Tongue (tissue), 2 donors: ENCODE results near the gene DMWD. TPM values are rescaled to one million over a fixed set of nuclear protein-coding genes. Genes with fewer than 3 reads are reported as not detected.

Source experiments
- DNase-seq: peaks from one replicate; pipeline ENCODE4 v3.0.0-alpha.2; 2015
- total RNA-seq: library from RNA; depleted of rRNA; stranded (reverse); fragments of >200 nt; gene quantifications from one replicate; pipeline ENCODE4 v1.2.3, GENCODE V29; 2014

Gene DMWD
- total RNA-seq, 1 donor from 2014 or later = 38.1 TPM

DNA sequence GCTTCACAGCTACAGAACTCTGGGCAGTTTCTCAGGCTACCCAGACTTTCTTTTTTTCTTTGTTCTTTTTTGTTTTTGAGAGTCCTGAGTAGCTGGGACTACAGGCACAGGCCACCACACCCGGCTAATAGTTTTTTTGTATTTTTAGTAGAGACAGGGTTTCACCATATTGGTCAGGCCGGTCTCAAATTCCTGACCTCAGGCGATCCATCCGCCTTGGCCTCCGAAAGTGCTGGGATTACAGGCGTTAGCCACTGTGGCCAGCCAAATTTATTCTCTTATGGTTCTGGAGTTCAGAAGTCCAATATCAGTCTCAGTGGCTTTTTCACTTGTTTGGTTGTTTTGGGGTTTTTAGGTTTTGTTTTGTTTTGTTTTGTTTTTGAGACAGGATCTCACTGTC, 47.0 kb downstream of the DMWD start:
- DNase-seq = no peak

DNA sequence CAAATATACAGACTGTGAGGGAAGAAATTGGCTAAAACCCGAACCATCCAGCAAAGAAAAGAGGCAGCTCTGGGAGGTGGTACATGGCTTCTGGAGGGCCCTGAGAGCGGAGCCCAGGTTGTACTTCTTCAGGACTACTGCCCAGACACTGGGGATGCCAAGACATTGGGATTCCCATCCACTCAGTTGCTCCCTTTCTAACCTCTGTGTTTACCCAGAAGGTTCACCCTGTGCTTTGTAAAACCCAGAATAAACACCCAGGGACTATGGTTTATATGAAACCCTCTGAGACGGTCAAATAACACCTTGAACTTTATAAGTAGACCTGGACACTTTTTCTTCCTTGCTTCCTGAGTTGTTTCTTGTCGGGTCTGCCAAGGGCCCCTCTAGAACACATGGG, 49.7 kb downstream of the DMWD start:
- no peak for DNase-seq

DNA sequence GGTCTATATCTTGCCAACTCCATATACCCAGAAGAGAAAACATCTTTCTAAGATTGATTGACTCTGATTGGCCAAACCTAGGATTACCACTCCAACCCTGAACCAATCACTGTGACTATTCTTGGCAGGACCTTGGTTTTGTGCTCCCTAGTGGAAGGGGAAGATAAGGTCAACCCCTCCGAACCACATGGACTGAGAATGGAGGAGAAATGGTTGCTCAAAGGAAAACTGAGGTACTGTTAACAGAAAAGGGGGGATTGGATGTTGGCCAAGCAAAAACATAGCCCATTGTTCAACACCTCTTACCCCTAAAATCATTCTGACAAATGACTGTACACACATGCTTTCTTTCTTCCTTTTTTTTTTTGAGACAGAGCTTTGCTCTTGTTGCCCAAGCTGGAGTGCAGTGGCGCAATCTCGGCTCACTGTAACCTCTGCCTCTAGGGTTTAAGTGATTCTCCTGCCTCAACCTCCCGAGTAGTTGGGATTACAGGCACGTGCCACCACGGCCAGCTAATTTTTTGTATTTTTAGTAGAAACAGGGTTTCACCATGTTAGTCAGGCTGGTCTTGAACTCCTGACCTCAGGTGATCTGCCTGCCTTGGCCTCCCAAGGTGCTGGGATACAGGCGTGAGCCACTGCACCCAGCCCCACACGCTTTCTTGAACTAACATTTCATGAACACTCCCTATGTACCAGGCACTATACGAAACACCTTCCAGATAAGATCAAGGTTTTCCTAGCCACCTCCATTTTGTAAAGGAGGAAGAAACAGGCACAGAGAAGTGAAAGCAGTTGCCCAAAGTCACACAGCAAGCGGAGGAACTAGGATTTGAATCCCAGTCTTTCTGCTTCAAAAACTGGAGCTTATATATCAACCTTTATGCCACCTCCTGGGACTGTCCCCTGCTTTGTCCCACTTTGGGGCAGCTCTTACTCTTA, 52.9 kb downstream of the DMWD start:
- DNase-seq = no peak

DNA sequence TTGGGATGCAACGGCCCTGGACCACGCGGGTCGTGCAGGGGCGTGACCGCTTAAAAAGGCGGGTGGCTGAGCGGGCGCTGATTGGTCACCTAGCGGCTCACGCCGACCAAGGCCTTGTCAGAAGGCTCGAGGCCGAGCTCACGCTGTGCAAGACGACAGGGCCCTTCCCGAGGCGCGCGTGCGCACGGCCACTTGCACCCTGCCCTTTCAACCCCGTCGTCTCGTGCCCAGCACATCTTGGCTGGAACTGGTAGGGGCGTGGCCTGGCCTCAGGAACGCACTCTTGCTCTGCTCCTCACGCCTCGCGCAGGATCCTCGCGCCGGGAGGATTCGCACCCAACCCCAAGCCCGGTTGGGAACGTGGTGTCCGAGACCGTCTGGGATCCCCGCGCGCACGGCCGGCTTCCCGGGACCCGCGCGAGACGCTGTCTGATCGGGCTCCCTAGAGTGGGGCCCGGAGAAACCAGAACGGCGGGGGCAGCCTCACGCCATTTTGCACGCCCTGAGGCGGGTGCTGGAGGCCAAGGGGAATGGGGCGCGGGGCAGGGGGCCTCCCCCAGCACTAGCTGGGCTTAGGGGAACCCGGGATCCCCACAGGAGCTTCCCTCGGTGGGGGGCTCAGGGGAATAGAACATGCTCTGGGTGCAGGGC, 59.4 kb downstream of the DMWD start, which contains the start of gene MEIOSIN:
Gene MEIOSIN, plus strand, starts transcription at position 280 of the 651 bp plus-strand sequence. CDS start 1,938 bp downstream, outside the sequence.
- no peak for DNase-seq

Other genes with a start within 250 kb of the DMWD start
- 6.4 TPM for gene OPA3, start 208.0 kb downstream of the DMWD start, total RNA-seq
- 0.31 TPM for gene GPR4, start 190.6 kb downstream of the DMWD start, total RNA-seq
- gene EML2, start 153.4 kb downstream of the DMWD start, total RNA-seq = 16.1 TPM
- not detected for gene GIPR, start 124.6 kb downstream of the DMWD start, total RNA-seq
- 88.4 TPM for gene SNRPD2, start 100.9 kb downstream of the DMWD start, total RNA-seq
- gene QPCTL, start 100.2 kb downstream of the DMWD start, total RNA-seq = 3.3 TPM
- gene FBXO46, start 61.9 kb downstream of the DMWD start, total RNA-seq = 13.2 TPM
- not detected for gene MEIOSIN, start 59.4 kb downstream of the DMWD start, total RNA-seq
- gene SIX5, start 23.6 kb downstream of the DMWD start, total RNA-seq = 21.5 TPM
- gene DMPK, start 10.4 kb downstream of the DMWD start, total RNA-seq = 181 TPM
- gene RSPH6A, start 22.5 kb upstream of the DMWD start, total RNA-seq = not detected
- 26.6 TPM for gene SYMPK, start 70.3 kb upstream of the DMWD start, total RNA-seq
- gene FOXA3, start 71.5 kb upstream of the DMWD start, total RNA-seq = 0.21 TPM
- 29.0 TPM for gene IRF2BP1, start 93.3 kb upstream of the DMWD start, total RNA-seq
- gene MYPOP, start 109.8 kb upstream of the DMWD start, total RNA-seq = 1.6 TPM
- gene NANOS2, start 121.9 kb upstream of the DMWD start, total RNA-seq = not detected
- 2.9 TPM for gene NOVA2, start 181.0 kb upstream of the DMWD start, total RNA-seq
- 13.7 TPM for gene CCDC61, start 202.6 kb upstream of the DMWD start, total RNA-seq
- gene PGLYRP1, start 230.2 kb upstream of the DMWD start, total RNA-seq = 0.82 TPM
- 0.41 TPM for gene IGFL4, start 248.2 kb upstream of the DMWD start, total RNA-seq